Fibroblast of villous mesenchyme (primary cell): ENCODE results near the gene AGBL4. TPM values are rescaled to one million over a fixed set of nuclear protein-coding genes. Genes with fewer than 3 reads are reported as not detected.

ENCODE experiments used
- DNase-seq: peaks from one replicate; pipeline ENCODE4 v3.0.0-alpha.2; 2010; ENCODE audit warnings: low read depth
- H3K4me3 ChIP-seq: 2 replicates; pipeline ENCODE4 v1.5.1; 2011; ENCODE audit warnings: low read depth, mild to moderate bottlenecking, low read length
- total RNA-seq: library from RNA; depleted of rRNA; stranded (reverse); fragments of >200 nt; gene quantifications from 2 replicates; pipeline ENCODE4 v1.2.3, GENCODE V29; 2012
- TF ChIP-seq, protein P1 (sequence below): IDR thresholded peaks from 2 replicates; pipeline ENCODE4 v1.5.1; 2012; ENCODE audit warnings: low read depth, mild to moderate bottlenecking, low read length; ENCODE audit not compliant: insufficient read depth

The AGBL4 gene
- total RNA-seq, 1 donor = not detected

DNA sequence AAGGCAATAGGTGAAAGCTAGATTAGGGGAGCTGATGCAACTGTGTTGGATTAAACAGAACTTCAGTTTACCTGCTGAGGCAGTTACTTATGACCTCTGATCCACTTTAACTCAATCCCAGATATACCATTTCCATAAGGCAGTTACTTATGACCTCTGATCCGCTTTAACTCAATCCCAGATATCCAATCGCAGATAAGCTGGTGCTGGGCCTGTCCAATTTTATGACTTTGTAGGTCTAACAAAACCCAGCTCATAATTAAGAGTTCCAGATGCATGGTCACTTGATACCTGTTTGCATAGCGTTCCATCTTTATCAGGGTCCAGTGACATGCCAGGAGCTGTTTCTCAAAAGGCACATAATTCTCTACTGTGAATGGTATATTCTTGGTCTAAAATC lies 396.0 kb downstream of the AGBL4 start:
- TF ChIP-seq, protein P1, sequence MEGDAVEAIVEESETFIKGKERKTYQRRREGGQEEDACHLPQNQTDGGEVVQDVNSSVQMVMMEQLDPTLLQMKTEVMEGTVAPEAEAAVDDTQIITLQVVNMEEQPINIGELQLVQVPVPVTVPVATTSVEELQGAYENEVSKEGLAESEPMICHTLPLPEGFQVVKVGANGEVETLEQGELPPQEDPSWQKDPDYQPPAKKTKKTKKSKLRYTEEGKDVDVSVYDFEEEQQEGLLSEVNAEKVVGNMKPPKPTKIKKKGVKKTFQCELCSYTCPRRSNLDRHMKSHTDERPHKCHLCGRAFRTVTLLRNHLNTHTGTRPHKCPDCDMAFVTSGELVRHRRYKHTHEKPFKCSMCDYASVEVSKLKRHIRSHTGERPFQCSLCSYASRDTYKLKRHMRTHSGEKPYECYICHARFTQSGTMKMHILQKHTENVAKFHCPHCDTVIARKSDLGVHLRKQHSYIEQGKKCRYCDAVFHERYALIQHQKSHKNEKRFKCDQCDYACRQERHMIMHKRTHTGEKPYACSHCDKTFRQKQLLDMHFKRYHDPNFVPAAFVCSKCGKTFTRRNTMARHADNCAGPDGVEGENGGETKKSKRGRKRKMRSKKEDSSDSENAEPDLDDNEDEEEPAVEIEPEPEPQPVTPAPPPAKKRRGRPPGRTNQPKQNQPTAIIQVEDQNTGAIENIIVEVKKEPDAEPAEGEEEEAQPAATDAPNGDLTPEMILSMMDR = no peak
- no peak for DNase-seq
- H3K4me3 ChIP-seq = no peak overlapping the region

DNA sequence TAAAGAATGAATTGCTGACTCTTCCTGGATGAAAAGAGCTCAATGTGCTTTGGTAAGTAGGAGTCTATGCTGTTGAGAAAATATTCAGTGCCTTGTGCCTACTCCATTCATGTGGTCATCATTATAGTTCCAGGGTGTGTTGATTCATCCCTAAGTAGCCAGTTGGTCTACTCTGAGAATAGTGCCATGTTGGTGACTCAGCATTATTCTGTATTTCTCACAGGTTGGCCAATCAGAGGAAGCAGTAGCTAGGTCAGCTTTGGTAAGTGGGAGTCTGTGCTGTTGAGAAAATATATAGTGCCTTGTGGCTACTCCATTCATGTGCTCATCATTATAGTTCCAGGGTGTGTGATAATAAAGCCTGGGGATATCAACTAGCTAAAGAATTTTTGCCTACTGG lies 397.3 kb downstream of the AGBL4 start:
- DNase-seq = no peak
- TF ChIP-seq, protein P1 = no peak
- H3K4me3 ChIP-seq = no peak overlapping the region

DNA sequence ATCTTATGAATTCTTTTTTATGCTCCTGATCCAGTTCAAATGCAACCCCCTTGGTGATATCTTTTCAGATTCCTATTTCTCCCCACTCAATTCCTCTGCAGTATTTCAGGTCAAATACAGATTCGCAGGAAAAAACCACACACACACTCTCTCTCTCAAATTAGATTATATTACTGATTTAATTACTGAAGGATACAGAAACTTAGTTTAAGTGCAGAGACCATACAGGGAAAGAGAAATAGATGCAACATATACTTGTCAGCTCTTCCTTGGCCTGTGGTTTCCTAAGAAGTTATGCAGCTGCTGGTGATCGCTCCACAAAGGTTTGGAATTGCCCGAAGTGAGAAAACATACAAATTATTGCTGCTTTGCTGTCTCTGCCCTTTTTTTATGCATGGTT lies 400.9 kb downstream of the AGBL4 start:
- no peak overlapping the region for H3K4me3 ChIP-seq
- TF ChIP-seq, protein P1 = no peak
- DNase-seq = no peak

DNA sequence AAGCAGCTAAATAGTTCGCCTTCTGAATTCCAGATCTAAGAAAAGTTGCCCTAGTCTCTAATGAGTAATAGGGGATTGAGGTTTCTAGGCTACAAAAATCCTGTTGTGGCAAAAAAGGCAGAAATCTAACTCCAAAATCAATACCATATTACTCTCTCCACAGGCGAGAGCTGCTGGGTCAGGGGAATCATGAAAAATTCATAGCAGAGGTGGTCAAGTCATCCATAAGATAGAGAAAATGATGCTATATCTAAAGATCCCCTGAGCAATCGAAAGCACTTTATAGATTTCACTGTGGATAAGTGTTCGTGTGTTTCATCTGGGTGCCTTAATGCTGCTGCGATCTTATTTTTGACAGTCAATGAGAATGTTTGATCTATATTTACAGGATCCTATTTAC lies 417.7 kb downstream of the AGBL4 start:
- no peak overlapping the region for H3K4me3 ChIP-seq
- TF ChIP-seq, protein P1 = no peak
- DNase-seq = no peak

DNA sequence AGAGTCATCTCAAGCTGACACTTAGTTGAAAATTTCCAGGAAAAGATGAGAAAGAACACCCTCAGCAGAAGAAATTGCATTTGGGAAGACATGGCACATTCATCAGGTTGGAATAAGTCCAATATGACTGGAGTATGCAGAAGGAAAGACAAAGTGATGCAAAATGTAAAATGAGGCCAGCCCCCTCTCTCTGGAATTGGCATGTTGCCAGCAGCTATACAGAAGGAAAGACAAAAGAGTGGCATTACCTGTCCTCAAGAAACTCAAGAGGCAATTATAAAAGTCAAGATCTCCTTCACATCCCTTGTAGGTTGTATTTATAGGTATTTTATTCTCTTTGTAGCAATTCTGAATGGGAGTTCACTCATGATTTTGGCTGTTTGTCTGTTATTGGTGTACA lies 426.3 kb downstream of the AGBL4 start:
- no peak for DNase-seq
- TF ChIP-seq, protein P1 = no peak
- no peak overlapping the region for H3K4me3 ChIP-seq

DNA sequence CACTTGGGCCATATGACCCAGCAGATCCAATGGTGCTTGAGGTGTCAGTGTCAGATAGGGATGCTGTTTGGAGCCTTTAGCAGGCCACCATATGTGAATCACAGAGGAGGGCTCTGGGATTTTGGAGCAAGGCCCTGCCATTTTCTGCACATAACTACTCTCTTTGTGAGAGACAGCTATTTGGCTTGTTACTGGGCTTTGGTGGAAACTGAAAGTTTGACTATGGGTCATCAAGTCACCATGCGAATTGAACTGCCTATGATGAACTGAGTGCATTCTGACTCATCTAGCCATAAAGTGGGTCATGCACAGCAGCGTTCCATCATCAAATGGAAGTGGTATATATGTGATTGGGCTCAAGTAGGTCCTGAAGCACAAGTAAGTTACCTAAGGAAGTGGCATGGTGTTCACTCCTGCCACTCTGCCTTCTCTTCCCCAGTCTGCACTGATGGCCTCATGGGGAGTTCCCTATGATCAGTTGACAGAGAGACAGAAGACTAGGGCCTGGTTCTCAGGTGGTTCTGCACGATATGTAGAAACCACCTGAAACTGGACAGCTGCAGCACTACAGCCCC lies 447.3 kb downstream of the AGBL4 start:
- no peak overlapping the region for H3K4me3 ChIP-seq
- TF ChIP-seq, protein P1 = no peak
- no peak for DNase-seq

DNA sequence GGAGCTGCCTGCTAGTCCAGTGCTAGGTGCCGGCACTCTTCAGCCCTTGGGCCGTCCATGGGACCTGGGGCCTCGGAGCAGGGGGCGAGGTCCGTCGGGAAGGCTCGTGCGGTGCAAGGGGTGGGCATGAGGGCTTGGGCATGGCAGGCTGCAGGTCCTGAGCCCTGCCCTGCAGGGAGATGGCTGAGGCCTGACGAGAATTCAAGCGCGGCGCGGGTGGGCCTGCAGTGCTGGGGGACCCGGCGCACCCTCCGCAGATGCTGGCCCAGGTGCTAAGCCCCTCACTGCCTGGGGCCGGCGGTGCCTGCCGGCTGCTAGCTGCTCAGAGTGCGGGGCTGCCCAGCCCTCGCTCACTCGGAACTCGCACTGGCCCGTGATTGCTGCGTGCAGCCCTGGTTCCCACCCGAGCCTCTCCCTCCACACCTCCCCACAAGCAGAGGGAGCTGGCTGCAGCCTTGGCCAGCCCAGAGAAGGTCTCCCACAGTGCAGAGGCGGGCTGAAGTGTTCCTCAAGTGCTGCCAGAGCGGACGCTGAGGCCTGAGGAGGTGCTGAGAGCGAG lies 467.0 kb downstream of the AGBL4 start:
- DNase-seq = no peak
- H3K4me3 ChIP-seq = no peak overlapping the region
- TF ChIP-seq, protein P1 = no peak
